ENCODE data around the gene FNDC11. TPM values are rescaled to one million over a fixed set of nuclear protein-coding genes. Genes with fewer than 3 reads are reported as not detected.

Gene FNDC11
- total and polyA plus RNA-seq, 2 of the 13 experiments (the other 11 are each of a cell fraction or from before 2014, with no cell fraction given), result 0.07 TPM; not detected in 1

DNA sequence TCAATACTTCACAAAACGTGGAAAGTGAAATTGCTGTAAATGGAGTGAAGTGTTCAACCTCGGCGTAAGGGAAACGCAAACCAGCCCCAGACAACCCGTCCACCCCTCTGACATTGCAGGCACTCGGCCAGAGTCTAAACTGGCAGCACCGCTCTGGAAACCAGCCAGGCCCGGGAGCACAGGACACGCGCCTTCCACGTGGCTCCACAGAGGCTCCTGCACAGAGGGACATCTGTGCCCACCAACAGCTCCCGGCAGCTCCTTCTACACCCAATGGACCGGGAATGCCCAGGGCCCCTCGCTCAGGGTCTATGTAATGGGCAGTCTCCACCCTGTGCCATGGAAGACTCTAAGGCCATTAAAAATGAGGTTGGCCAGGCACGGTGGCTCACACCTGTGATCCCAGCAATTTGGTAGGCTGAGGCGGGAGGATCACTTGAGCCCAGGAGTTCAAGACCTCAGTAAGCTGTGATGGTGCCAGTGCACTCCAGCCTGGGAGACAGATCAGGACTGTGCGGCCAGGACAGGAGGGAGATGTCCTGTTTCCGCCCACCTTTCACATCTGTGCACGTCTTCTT, 23.4 kb downstream of the FNDC11 start (continued):
- TF ChIP-seq, protein P1, sequence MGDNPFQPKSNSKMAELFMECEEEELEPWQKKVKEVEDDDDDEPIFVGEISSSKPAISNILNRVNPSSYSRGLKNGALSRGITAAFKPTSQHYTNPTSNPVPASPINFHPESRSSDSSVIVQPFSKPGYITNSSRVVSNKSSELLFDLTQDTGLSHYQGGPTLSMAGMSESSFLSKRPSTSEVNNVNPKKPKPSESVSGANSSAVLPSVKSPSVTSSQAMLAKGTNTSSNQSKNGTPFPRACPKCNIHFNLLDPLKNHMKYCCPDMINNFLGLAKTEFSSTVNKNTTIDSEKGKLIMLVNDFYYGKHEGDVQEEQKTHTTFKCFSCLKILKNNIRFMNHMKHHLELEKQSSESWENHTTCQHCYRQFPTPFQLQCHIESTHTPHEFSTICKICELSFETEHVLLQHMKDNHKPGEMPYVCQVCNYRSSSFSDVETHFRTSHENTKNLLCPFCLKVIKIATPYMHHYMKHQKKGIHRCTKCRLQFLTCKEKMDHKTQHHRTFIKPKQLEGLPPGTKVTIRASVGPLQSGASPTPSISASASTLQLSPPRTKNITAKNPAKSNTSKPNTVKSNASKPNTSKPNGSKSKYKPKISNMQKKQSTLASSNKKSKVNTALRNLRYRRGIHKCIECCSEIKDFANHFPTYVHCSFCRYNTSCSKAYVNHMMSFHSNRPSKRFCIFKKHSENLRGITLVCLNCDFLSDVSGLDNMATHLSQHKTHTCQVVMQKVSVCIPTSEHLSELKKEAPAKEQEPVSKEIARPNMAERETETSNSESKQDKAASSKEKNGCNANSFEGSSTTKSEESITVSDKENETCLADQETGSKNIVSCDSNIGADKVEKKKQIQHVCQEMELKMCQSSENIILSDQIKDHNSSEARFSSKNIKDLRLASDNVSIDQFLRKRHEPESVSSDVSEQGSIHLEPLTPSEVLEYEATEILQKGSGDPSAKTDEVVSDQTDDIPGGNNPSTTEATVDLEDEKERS (CRISPR knock-in tag; IDR thresholded peaks at IDR 0.05), result no peak
- TF ChIP-seq FOXC1 (CRISPR knock-in tag; IDR thresholded peaks at IDR 0.05; ENCODE audit: borderline replicate concordance) (peak; percentile 74; the same call in 1 of the 2 replicates), RXRA (CRISPR knock-in tag; IDR thresholded peaks at IDR 0.05) (peak; percentile 37), ZNF143 (CRISPR knock-in tag; IDR thresholded peaks at IDR 0.05) (0 out of 2 replicates have a peak, but pooled peaks have one; percentile 19), RELA (CRISPR knock-in tag; IDR thresholded peaks at IDR 0.05) (no peak), YEATS2 (CRISPR knock-in tag; IDR thresholded peaks at IDR 0.05; ENCODE audit: borderline replicate concordance) (peak; percentile 40; the same call in 1 of the 2 replicates), ZNF441 (CRISPR knock-in tag; IDR thresholded peaks at IDR 0.05; ENCODE audit: borderline replicate concordance) (peak; percentile 44; the same call in 1 of the 2 replicates), TCF7 (IDR thresholded peaks at IDR 0.05; ENCODE audit: low read depth) (no peak), ZNF614 (CRISPR knock-in tag; IDR thresholded peaks at IDR 0.05; ENCODE audit: borderline replicate concordance) (peak; percentile 68; the same call in 1 of the 2 replicates), GATAD2A (CRISPR knock-in tag; IDR thresholded peaks at IDR 0.05) (peak; percentile 83), GABPA (IDR thresholded peaks at IDR 0.05; ENCODE audit: low read depth, low read length) (no peak), GABPA (CRISPR knock-in tag; IDR thresholded peaks at IDR 0.05; ENCODE audit: low read depth) (no peak), NR2F1 (CRISPR knock-in tag; IDR thresholded peaks at IDR 0.05) (no peak)
- TF ChIP-seq, protein P2, sequence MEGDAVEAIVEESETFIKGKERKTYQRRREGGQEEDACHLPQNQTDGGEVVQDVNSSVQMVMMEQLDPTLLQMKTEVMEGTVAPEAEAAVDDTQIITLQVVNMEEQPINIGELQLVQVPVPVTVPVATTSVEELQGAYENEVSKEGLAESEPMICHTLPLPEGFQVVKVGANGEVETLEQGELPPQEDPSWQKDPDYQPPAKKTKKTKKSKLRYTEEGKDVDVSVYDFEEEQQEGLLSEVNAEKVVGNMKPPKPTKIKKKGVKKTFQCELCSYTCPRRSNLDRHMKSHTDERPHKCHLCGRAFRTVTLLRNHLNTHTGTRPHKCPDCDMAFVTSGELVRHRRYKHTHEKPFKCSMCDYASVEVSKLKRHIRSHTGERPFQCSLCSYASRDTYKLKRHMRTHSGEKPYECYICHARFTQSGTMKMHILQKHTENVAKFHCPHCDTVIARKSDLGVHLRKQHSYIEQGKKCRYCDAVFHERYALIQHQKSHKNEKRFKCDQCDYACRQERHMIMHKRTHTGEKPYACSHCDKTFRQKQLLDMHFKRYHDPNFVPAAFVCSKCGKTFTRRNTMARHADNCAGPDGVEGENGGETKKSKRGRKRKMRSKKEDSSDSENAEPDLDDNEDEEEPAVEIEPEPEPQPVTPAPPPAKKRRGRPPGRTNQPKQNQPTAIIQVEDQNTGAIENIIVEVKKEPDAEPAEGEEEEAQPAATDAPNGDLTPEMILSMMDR (CRISPR knock-in tag; IDR thresholded peaks at IDR 0.05), result no peak
- TF ChIP-seq, protein P3, sequence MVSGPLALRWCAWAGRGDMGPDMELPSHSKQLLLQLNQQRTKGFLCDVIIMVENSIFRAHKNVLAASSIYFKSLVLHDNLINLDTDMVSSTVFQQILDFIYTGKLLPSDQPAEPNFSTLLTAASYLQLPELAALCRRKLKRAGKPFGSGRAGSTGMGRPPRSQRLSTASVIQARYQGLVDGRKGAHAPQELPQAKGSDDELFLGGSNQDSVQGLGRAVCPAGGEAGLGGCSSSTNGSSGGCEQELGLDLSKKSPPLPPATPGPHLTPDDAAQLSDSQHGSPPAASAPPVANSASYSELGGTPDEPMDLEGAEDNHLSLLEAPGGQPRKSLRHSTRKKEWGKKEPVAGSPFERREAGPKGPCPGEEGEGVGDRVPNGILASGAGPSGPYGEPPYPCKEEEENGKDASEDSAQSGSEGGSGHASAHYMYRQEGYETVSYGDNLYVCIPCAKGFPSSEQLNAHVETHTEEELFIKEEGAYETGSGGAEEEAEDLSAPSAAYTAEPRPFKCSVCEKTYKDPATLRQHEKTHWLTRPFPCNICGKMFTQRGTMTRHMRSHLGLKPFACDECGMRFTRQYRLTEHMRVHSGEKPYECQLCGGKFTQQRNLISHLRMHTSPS (CRISPR knock-in tag; IDR thresholded peaks at IDR 0.05; ENCODE audit: low read depth), result peak; percentile 85
- TF ChIP-seq, protein P4, sequence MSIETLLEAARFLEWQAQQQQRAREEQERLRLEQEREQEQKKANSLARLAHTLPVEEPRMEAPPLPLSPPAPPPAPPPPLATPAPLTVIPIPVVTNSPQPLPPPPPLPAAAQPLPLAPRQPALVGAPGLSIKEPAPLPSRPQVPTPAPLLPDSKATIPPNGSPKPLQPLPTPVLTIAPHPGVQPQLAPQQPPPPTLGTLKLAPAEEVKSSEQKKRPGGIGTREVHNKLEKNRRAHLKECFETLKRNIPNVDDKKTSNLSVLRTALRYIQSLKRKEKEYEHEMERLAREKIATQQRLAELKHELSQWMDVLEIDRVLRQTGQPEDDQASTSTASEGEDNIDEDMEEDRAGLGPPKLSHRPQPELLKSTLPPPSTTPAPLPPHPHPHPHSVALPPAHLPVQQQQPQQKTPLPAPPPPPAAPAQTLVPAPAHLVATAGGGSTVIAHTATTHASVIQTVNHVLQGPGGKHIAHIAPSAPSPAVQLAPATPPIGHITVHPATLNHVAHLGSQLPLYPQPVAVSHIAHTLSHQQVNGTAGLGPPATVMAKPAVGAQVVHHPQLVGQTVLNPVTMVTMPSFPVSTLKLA (IDR thresholded peaks at IDR 0.05), result 0 out of 2 replicates have a peak, but pooled peaks have one; percentile 23
- TF ChIP-seq, protein P5, sequence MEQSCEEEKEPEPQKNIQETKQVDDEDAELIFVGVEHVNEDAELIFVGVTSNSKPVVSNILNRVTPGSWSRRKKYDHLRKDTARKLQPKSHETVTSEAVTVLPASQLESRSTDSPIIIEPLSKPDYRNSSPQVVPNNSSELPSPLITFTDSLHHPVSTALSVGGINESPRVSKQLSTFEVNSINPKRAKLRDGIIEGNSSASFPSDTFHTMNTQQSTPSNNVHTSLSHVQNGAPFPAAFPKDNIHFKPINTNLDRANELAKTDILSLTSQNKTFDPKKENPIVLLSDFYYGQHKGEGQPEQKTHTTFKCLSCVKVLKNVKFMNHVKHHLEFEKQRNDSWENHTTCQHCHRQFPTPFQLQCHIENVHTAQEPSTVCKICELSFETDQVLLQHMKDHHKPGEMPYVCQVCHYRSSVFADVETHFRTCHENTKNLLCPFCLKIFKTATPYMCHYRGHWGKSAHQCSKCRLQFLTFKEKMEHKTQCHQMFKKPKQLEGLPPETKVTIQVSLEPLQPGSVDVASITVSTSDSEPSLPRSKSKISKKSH (CRISPR knock-in tag; IDR thresholded peaks at IDR 0.05; ENCODE audit: borderline replicate concordance), result peak; percentile 27; the same call in 1 of the 2 replicates

Measured in HepG2 (cell line).